ENCODE data around the gene DAP. TPM values are rescaled to one million over a fixed set of nuclear protein-coding genes. Genes with fewer than 3 reads are reported as not detected.
A peak's percentile ranks its signal among the peaks of the same experiment; 100 is the strongest.

The DAP gene
- total and polyA plus RNA-seq, 2 of the 4 experiments (the other 2 are of a cell fraction) = 49.6 to 189 TPM

GRCh38 chr5:10760921-10761184, 181 bp downstream of the DAP start:
- no peak overlapping the region; the same call in 1 of the 2 replicates for H3K18ac ChIP-seq (ENCODE audit: low read depth, low read length)
- peak overlapping the region in 1 of 2 experiments; percentile 26; a peak in 1 of 4 replicates for H4K8ac ChIP-seq (ENCODE audit: low read depth in 2 of 2, low read length in 2 of 2)
- BruUV-seq (replicated peaks) = no TSS peak
- H3K27ac ChIP-seq (ENCODE audit: insufficient read depth, low read length) = peak overlapping the region; percentile 78
- in situ Hi-C loops (cut with MboI; ENCODE audit: low sequenced_read_pairs) (no loop called here), dilution Hi-C loops (cut with HindIII; ENCODE audit: low sequenced_read_pairs, unreplicated experiment) (no loop called here), intact Hi-C loops (cut with micrococcal nuclease) (loop anchor here (1.0 to 10.0 kb wide), 6 partner anchors 58 to 224 kb away; no protein-coding TSS in a partner anchor)
- peaks cover 38% of the 10 kb centered on the region for H4K20me1 ChIP-seq (ENCODE audit: insufficient read depth, low read length)
- H4K5ac ChIP-seq (ENCODE audit: low read depth, low read length) = no peak overlapping the region
- H3K27me3 ChIP-seq (ENCODE audit: control insufficient read depth, insufficient read depth, low read length) = no peaks in the 10 kb centered on the region
- H3K4me3 ChIP-seq (ENCODE audit: insufficient read depth, low read depth, low read length) = peak overlapping the region; percentile 96
- H3K23ac ChIP-seq (ENCODE audit: low read depth, low read length) = no peak overlapping the region
- TF ChIP-seq POLR2A (IDR thresholded peaks at IDR 0.05; ENCODE audit: low read depth, low read length) (peak; percentile 87), MAFK (IDR thresholded peaks at IDR 0.05; ENCODE audit: low read depth, low read length) (no peak), MXI1 (IDR thresholded peaks at IDR 0.05; ENCODE audit: borderline replicate concordance, low read depth, low read length) (no peak), MAZ (IDR thresholded peaks at IDR 0.05; ENCODE audit: borderline replicate concordance, low read depth, low read length) (no peak), SMC3 (IDR thresholded peaks at IDR 0.05; ENCODE audit: low read depth, low read length) (no peak), CTCF (conservative IDR thresholded peaks at IDR 0.05; ENCODE audit: low read depth, low read length) (no peak), NFE2L2 (IDR thresholded peaks at IDR 0.05; ENCODE audit: low read depth, low read length) (no peak)
- TF ChIP-seq, protein P1, sequence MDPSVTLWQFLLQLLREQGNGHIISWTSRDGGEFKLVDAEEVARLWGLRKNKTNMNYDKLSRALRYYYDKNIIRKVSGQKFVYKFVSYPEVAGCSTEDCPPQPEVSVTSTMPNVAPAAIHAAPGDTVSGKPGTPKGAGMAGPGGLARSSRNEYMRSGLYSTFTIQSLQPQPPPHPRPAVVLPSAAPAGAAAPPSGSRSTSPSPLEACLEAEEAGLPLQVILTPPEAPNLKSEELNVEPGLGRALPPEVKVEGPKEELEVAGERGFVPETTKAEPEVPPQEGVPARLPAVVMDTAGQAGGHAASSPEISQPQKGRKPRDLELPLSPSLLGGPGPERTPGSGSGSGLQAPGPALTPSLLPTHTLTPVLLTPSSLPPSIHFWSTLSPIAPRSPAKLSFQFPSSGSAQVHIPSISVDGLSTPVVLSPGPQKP (IDR thresholded peaks at IDR 0.05; ENCODE audit: borderline replicate concordance, low read depth, low read length) = no peak
- H2AK9ac ChIP-seq (replicated peaks; ENCODE audit: low read depth, low read length, poor library complexity) = no peak overlapping the region
- H2BK20ac ChIP-seq (ENCODE audit: low read depth, low read length) = no peak overlapping the region
- no peak overlapping the region for H2BK120ac ChIP-seq (ENCODE audit: low read depth, low read length)
- H4K91ac ChIP-seq (ENCODE audit: insufficient read depth, low read depth, low read length) = no peak overlapping the region
- H3K9me1 ChIP-seq (ENCODE audit: insufficient read depth, low read length) = peaks cover 32% of the 10 kb centered on the region
- ChIA-PET POLR2A (ENCODE audit: unreplicated experiment) (interaction anchor here (0.6 to 1.1 kb wide), 3 partner anchors 8 to 222 kb away, joined by 3 to 7 read pairs (median 3); no protein-coding TSS in a partner anchor), CTCF (interaction anchor here (0.9 kb wide), 1 partner anchor 32 kb away, joined by 3 read pairs; no protein-coding TSS in a partner anchor)
- peak overlapping the region; percentile 64 for H3K9ac ChIP-seq (ENCODE audit: low read depth, low read length)
- no peak overlapping the region for H3K4me2 ChIP-seq (ENCODE audit: low read depth, low read length)
- H3K4me1 ChIP-seq (ENCODE audit: control insufficient read depth, insufficient read depth, low read length) = peaks cover 27% of the 10 kb centered on the region
- H3K4ac ChIP-seq (ENCODE audit: low read depth, low read length) = 0 out of 2 replicates have a peak overlapping the region, but pooled peaks have one; percentile 24
- H3K56ac ChIP-seq (ENCODE audit: extremely low read depth, insufficient read depth, low read length) = no peak overlapping the region
- no peak overlapping the region for H3K14ac ChIP-seq (replicated peaks; ENCODE audit: low read depth, low read length)
- no peak overlapping the region for H2AK5ac ChIP-seq (ENCODE audit: low read depth, low read length)
- H3K79me1 ChIP-seq (ENCODE audit: low read depth in 1 of 2, low read length in 2 of 2) = peaks cover 4 to 53% of the 10 kb centered on the region in 2 experiments; a peak in 3 of 4 replicates
- peak overlapping the region; percentile 76 for H2BK5ac ChIP-seq (ENCODE audit: low read depth, low read length, poor library complexity, severe bottlenecking)
- 0% methylated on average over 11 of the region's 42 CpGs; no CpG with 5 or more reads in 1 of the 2 experiments for WGBS, 2 experiments (ENCODE audit: extremely low coverage in 2 of 2, insufficient read length in 1 of 2)
- H3K9me3 ChIP-seq (ENCODE audit: control insufficient read depth, insufficient read depth, low read length) = no peaks in the 10 kb centered on the region
- peak overlapping the region; percentile 81 for H2AFZ ChIP-seq (replicated peaks; ENCODE audit: low read length, poor library complexity)
- peaks cover 3% of the 10 kb centered on the region; the same call in 1 of the 2 replicates for H3K36me3 ChIP-seq (ENCODE audit: control insufficient read depth, insufficient read depth, low read length)
- DNase-seq (peak; percentile 4), ATAC-seq (ENCODE audit: low read depth) (no peak)
- no peak overlapping the region for H2BK15ac ChIP-seq (ENCODE audit: low read depth, low read length)
